HG03520 (cell line): ENCODE measurements around the gene PALM.
"Not testable (repeated sequence)": the region's sequence is repeated elsewhere in the genome, so short reads cannot be mapped to it uniquely, and the experiment has no call there.

Experiments
- ATAC-seq: cut with Tn5 transposase; IDR thresholded peaks from one replicate; pipeline ENCODE4 v1.9.1; 2021; ENCODE audit warnings: mild to moderate bottlenecking, moderate library complexity; ENCODE audit not compliant: unreplicated experiment

The PALM gene

DNA sequence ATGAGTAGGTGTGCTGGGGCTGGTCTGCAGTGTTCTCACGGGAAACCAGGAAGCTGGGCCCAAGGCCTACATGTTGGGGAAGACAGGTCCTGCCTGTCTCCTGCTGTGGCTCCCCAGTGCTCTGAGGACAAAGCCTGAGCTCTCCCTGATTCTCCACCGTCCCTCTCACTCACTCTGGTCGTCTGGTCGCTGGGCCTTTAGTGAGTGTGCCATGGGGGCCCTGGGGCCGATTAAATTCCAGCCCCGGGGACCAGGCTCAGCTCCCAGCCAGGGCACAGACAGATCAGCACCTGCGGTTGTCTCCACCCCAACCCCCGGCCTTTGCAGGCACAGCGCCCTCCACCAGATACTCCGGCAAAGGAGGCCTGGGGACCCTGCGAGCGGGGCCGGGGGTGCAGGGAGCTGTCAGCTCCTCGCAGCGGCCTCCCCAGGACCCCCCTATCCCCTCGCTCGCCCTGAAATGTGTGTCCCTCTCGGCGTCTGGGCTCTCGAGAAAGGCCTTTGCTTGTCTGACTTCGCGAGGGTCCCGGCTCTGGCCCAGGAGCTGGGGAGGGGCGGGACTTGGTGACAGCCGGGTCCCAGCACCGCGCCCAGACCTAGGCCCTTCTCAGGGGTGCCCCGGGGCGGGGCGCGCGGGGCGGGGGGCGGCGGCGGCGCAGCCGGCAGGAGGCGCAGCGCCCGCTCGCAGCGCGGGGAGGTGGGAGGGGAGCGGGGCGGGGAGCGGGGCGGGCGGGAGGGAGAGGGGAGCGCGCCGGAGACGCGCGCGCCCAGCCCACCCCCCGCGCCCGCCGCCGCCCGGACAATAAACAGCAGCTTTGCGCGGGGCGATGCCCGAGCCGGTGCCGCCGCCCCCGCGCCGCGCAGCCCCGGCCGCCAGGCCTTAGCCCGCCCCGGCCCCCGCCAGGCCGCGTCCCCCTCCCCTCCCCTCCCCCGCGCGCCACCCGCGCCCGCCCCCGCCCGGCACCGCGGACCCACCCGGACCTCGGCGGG, at the start of gene PALM:
Gene PALM (plus strand): TSS at position 782 of the 990 bp plus-strand sequence. CDS start 212 bp downstream, outside the sequence.
- ATAC-seq: no peak

DNA sequence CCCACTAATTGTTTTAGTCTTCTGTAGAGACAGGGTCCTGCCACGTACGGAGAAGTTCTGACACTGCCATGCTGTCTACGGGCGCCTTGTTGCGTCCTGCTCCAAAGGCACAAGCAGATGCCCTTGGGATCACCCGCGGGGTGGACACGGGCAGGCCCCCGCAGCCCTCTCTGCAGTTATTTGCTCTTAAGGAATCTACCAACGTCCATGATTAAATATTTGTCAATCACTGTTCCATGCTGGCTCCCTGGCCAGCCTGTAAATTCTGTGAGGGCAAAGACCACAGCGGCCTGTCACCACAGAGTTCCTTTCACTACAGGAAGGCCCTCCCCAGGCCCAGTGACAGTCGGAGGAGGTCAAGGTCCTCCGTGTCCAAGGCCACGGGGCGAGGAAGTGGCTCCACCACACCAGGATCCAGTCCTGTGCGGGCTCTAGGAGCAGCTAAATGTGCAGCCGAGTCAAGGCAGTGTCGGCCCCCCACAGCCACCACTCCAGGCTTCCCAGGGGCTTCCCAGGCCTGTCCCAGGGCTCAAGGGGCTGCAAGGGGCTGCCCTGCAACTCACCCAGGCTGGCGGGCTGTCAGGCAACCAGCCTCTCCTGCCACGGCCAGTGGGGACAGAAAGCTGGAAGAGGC, 47.8 kb upstream of the PALM start:
- ATAC-seq: no peak

DNA sequence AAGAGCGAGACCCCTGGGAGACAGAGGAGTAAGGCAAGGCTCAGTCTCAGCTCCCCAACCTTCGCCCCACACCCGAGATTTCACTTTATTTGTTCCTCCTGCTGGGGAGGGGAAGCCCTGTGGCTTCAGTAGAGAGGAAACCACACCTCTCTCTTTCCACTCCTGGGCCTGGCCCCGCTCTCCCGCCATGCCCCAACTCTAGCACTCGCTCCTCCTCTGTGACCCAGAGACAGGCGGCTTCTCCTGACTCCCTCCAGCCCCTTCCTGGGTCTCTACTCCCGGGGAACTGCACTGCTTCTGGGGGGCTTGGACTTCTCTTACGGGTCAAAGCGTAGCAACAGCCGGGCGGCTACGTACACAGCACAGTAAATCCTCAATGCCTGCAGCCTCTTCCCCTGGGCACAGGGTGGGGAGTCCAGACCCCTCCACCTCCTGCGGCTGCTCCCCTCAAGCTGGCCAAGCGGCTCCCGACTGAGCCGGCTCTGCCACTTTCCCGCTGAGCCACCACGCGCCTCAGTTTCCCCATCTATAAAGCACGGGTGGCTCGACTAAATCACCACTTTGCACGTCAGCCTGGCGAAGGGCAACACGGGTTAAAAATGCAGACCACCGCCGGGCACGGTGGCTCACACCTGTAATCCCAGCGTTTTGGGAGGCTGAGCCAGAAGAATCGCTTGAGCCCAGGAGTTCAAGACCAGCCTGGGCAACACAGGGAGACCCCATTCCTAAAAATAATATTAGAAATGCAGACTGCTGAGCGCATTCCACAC, 47.1 kb upstream of the PALM start:
- no peak for ATAC-seq

- ATAC-seq: no peak
Measured at GRCh38 chr19:662207-662961, 46.4 kb upstream of the PALM start.

GRCh38 chr19:662962-663681, 45.6 kb upstream of the PALM start, which contains the start of gene RNF126:
RNF126 (minus strand) TSS chr19:663214; CDS start chr19:663121, 93 bp downstream.
- ATAC-seq: peak; percentile 55

GRCh38 chr19:663682-664117, 45.0 kb upstream of the PALM start:
- no peak for ATAC-seq

DNA sequence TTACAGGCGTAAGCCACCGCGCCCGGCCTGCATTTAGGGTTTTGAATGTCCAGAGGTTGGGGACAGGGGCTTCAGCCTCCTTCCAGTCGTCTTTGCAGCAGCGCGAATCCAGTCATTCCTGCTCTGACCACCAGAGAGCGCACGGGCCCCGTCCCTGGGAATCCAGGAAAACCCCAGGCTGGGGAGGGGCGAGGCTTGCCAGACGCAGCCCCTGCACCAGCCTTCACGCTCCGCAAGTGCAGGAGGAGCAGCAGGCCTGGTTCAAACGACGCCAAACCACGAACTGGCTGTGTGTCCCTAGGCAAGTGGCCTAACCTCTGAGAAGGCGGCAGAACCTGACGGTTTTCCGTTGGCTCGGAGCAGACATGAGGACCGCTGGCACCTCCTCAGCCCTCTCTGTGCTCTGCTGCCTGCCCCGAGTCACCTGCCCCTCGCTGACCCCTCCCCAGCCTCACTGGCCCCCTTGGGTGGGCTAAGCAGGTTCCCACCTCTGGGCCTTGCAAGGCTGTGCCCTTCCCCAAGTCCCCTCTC, 43.8 kb upstream of the PALM start:
- ATAC-seq: no peak

- ATAC-seq: not testable (repeated sequence)
Measured at GRCh38 chr19:666985-667573, 41.7 kb upstream of the PALM start.

- ATAC-seq: not testable (repeated sequence)
Measured at GRCh38 chr19:668675-669434, 39.9 kb upstream of the PALM start.

DNA sequence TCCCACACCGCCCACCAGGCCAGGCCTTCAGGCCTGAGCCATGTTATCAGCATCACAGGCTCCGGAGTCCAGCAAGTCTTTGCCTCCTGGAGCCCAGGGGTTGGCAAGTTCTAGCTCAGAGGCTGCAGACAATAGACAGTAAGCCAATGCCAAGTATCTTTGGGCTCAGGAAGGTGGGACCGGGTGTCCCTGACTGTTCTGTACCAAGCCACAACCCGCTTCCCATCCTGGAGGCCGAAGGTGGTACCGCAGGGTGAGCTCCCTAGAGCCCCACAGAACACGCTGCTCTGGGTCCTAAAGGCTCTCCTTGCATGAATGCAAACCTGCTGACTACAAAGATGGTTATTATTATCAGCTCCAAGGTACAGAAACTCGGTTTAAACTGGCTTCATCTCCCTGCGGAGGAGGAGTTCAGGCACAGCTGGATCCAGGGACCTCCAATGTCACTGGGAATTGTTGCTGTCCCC, 38.1 kb upstream of the PALM start:
- no peak for ATAC-seq

- ATAC-seq: no peak
Measured at GRCh38 chr19:674282-675151, 34.2 kb upstream of the PALM start.

GRCh38 chr19:676007-676338, 32.8 kb upstream of the PALM start:
- no peak for ATAC-seq

DNA sequence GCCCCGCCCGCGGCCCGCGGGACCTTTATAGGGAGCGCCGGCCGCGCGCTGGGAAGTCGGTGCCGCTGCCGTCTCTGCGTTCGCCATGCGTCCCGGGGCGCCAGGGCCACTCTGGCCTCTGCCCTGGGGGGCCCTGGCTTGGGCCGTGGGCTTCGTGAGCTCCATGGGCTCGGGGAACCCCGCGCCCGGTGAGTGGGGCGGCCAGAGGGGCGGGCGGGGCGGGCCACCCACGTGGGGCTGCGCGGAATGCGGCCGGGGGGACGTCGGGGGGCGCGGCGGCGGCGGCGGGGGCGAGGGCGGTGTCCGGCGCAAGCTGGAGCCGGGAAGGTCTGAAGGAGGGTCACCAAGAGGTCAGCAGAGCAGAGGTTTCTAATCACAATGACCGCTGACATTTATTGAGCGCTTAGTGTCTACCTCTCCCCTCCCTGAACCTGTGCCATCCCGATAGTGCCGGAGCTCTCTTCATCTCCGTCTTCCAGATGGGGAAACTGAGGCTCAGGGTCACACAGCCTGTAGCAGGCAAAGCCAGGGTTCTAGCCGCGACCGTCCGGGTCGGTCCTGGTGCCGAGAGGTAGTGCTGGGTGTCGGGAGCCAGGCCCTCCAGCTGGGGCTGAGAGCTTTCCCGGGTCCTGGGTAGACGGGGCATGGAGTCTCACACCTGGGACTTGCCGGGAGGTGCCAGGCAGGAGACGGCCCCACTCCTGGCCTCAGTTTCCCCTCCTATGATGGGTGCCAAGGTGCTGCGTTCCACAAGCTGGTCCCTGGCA, 32.2 kb upstream of the PALM start, which contains the start of gene FSTL3:
Gene FSTL3 (plus strand): TSS at position 54 of the 767 bp plus-strand sequence. CDS start 32 bp downstream, at position 86.
- ATAC-seq: no peak

GRCh38 chr19:677201-677600, 31.5 kb upstream of the PALM start:
- no peak for ATAC-seq

DNA sequence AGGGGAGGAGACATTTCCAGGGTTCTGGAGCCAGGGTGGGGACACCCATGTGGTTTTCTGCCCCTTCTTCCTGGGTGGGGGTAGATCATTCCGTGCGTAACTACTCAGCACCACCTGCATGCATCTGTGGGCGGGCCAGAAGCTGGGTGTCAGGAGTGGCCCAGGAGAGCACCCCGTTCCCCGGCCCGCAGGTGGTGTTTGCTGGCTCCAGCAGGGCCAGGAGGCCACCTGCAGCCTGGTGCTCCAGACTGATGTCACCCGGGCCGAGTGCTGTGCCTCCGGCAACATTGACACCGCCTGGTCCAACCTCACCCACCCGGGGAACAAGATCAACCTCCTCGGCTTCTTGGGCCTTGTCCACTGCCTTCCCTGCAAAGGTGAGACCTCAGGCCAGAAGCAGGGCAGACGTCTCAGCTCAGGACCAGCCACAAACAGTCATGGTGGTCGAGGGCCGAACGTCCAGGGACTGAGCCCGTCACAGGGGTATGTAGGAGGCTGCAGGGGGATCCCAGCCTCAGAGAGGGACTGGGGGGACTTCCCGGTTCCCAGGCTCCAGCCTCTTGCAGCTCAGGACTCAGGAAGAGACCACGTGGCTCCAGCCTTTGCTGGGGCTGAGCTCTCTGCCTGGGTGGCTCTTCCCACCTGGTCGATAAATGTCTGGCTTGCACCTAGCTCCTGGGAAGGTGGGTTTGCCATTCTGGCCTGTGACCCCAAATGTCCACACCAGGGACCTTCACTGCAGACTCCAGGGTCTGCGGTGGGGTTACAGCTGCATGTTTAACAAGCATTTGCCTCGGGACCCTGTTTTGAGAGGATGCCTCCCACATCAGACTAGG, 30.9 kb upstream of the PALM start:
- no peak for ATAC-seq
